Activated gamma-delta T cell treated with anti-CD3 and anti-CD28 coated beads, Interleukin-2, amount 50 U/mL, for 16 hours (primary cell): ENCODE data around the gene STAC3.
A peak's percentile ranks its signal among the peaks of the same experiment; 100 is the strongest.

Experiments
- DNase-seq: peaks from one replicate; pipeline ENCODE4 v3.0.0-alpha.2; 2020; ENCODE audit warnings: low read depth

Gene STAC3

GRCh38 chr12:57235728-57236131, 15.3 kb downstream of the STAC3 start:
- DNase-seq = no peak

DNA sequence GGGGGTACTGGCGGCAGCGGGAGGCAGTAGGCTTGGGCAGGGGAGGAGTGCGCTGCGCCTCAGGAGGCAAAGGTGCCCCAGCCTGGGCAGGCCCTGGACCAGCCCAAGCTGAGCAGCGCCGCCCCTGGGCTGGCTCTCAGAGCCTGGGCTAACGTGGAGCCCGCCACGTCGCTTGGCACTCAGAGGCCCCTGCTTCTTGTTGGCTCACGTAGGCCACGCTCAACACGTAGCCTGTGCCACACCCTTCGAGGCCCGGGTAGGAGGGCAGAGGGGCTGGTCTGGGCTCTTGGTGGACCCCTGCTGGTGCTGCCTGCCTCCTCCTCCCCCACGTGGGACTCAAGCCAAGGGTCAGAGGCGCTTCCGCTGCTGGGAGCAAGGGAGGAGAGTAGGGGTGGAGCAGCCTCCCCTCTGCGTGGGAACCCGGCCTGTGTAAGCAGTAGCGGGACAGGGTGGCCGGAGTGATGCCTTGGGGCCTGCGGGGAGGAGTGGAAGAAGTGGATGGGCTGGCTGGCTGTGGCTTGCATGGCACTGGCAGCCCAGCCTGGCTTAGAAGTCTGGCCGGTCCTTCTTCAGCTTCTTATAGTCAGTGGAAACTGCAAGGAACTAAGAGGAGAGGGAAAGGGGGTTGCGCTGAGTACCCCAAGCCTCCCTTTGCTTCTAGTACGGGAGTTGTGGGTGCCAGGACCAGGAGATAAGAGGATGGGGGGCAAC, 15.8 kb downstream of the STAC3 start:
- no peak for DNase-seq

- no peak for DNase-seq
Observed at GRCh38 chr12:57234571-57235016, 16.4 kb downstream of the STAC3 start.

DNA sequence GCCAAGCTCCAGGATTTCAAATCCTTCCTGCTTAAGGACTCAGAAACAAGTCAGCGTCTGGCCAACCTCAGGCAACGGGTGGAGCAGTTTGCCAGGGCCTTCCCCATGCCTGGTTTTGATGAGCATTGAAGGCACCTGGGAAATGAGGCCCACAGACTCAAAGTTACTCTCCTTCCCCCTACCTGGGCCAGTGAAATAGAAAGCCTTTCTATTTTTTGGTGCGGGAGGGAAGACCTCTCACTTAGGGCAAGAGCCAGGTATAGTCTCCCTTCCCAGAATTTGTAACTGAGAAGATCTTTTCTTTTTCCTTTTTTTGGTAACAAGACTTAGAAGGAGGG, 16.8 kb downstream of the STAC3 start:
- DNase-seq = no peak

DNA sequence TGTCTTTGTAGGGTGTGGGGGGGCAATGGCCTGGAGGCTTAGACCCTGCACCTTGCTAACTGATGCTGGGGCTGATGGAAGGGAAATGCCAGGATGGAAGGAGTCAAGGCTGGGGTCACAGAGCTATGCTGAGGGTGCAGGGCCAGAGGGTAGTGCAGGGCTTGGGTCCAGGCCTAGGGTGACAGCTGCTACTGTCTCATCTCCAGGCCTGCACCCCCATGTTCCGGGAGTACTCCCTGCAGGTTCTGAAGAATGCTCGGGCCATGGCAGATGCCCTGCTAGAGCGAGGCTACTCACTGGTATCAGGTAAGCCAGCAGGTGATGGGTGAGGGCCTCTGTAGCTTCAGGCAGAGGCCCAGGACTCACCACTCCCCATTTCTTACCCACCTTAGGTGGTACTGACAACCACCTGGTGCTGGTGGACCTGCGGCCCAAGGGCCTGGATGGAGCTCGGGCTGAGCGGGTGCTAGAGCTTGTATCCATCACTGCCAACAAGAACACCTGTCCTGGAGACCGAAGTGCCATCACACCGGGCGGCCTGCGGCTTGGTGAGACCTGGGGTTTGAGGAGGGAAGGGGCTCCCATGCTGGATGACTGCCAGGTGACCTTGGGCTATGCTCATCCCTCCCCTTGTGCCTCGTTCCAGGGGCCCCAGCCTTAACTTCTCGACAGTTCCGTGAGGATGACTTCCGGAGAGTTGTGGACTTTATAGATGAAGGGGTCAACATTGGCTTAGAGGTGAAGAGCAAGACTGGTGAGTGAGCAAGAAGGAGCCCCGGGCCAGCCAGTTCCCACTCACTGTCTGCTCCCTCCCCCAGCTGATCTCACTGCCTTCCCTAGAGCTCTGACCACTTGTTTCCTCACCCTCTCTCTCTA, 17.4 kb downstream of the STAC3 start:
- no peak for DNase-seq

GRCh38 chr12:57232156-57232756, 18.7 kb downstream of the STAC3 start:
- DNase-seq = no peak

- DNase-seq = no peak
Observed at GRCh38 chr12:57231276-57232021, 19.5 kb downstream of the STAC3 start.

DNA sequence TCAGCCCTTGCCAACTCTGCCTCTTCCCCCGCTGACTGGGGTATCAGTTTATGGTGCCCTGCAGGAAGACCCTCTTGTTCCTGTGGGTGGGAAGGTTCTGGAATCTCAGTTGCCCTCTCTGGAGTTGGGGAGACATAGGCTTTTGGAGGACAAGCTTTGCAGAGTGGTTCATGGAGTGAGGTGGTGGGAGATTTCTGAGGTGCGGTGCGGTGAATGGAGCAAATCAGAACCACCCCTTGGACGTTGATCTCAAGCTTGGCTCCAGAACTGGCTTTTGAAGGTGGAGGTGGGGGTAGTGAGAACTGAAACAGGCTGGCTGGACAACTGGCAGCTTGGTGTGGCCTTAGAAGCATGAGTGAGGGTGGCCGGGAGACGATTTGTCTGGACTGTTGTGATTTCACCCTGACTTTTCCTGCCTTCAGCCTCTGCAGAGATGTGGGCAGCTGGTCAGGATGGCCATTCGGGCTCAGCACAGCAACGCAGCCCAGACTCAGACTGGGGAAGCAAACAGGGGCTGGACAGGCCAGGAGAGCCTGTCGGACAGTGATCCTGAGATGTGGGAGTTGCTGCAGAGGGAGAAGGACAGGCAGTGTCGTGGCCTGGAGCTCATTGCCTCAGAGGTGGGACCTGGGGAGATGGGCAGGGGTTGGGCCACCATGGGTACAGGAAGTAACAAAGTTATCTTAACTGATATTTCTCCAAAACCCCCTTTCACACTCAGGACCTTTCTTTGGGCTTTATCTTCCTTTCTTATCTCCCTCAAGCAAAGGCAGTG, 20.4 kb downstream of the STAC3 start:
- no peak for DNase-seq

DNA sequence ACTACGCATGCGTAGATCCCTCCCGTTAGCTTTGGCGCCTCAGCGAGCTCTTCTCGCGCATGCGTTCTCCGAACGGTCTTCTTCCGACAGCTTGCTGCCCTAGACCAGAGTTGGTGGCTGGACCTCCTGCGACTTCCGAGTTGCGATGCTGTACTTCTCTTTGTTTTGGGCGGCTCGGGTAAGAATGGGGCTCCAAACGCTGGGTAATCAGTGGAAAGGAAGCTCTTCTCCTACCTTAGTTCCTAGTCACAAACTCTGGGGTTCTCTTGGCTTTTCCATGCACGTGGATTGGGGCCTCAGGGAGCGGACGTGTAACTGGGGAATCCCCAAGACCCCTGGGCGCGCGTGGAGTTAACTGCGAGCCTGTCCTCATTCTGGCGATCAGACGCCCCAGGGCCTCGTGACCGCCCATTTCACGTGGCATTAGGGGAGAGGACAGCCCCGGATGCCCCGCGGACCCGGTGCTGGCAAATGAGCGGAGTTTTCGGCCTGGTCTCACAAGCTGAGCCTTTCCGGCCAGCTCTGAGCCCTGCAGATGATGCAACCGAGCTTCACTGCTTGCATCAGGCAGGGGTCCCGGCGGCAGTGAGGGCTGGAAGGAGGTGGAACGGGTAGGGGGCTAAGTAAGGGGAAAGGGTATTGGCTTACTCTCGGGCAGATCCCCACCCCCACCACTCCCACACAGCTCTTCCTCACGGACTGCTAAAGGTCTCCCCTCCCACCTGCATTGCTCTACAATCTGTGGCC, 21.2 kb downstream of the STAC3 start, which contains the start of gene SHMT2:
Gene SHMT2, plus strand, starts transcription at position 78 of the 747 bp plus-strand sequence. Its CDS starts 68 bp downstream, at position 146.
- peak; percentile 89 for DNase-seq

GRCh38 chr12:57229046-57229633, 21.8 kb downstream of the STAC3 start:
- no peak for DNase-seq

GRCh38 chr12:57227315-57228115, 23.5 kb downstream of the STAC3 start:
- no peak for DNase-seq

GRCh38 chr12:57226588-57227314, 24.2 kb downstream of the STAC3 start:
- DNase-seq = no peak

GRCh38 chr12:57225680-57226210, 25.2 kb downstream of the STAC3 start:
- no peak for DNase-seq

GRCh38 chr12:57224973-57225679, 25.9 kb downstream of the STAC3 start:
- no peak for DNase-seq

DNA sequence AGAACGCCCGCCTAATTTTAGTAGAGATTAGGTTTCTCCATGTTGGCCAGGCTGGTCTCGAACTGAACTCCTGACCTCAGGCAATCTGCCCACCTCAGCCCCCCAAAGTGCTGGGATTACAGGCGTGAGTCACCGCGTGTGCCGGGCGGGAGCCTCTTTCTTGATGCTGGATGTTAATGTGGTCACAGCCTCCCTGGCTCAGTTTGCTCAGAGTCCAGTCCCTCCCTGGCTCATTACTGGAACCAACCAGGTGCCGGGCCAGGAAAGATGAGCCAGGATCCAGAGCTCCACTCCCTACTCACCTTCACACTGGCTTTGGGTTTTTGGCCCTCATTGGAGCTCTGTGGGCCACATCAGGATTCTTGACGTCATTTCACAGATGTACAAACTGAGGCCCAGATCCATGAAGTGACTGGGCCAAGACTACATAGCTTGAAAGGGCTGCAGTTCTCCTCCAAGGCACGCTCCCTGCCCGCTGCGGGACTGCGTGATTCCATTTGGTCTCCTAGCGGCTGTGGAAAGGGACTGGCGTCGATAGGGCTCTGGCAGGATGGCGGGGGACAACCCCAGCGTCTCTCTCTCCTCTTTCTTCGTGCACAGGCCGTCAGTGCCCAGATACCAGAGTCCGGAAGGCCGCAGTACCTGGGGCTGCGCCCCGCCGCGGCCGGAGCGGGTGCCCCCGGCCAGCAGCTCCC, 26.6 kb downstream of the STAC3 start:
- DNase-seq = no peak

DNA sequence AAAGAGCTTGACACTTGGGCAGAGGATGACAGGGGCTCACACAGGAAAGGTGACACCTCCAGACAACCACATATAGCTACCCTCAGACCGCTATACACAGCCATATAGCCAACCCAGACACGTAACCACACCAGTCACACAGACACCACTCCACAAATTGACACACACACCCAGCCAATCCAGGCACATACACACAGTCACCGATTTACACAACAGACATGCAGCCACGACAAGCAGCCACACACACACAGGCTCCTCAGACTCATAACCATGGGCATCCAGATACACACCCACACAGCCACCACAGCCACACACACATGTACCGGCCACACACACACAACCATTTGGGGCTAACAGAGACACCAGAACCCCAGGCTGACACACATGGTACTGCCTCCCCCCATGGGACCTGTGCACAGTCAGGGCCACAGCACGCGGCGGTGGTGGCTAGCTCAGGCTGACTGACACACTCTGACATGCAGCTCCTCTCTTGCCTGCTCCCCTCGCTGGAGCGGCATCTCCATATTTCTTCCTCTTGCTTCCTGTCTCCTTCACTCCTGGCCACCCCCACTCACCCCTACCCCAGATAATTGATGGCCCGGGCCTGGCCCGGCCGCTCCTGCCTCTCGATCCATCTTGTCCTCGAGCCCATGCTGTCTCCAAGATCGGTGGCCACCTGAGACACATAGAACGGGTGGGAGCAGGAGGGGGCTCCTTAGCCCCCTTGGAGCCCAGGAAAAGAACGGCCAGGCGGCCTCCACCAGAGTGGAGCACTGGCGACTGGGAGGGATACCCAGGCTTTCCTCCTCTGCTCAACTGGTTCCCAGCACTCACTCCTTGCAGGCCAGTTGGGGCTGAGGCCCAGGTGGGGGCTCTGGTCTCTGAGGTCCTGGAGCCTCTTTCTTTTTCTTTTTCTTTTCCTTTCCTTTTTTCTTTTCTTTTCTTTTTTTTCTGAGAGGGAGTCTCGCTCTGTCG, 27.5 kb downstream of the STAC3 start:
- DNase-seq = peak; percentile 56
